VCaP (cell line): ENCODE results near the gene DLG2.
"Not testable (repeated sequence)": the region's sequence is repeated elsewhere in the genome, so short reads cannot be mapped to it uniquely, and the experiment has no call there.

Source experiments
- H3K27ac ChIP-seq: fragments of 450-650 bp; 2 replicates; pipeline ENCODE4 v1.5.1; 2017
- CTCF ChIP-seq: fragments of 450-650 bp; conservative IDR thresholded peaks from 2 replicates; pipeline ENCODE4 v1.5.1; 2017; ENCODE audit warnings: mild to moderate bottlenecking, moderate library complexity

Gene DLG2

GRCh38 chr11:84857746-84858145, 769.4 kb downstream of the DLG2 start:
- TF ChIP-seq CTCF, result no peak
- no peak overlapping the region for H3K27ac ChIP-seq

DNA sequence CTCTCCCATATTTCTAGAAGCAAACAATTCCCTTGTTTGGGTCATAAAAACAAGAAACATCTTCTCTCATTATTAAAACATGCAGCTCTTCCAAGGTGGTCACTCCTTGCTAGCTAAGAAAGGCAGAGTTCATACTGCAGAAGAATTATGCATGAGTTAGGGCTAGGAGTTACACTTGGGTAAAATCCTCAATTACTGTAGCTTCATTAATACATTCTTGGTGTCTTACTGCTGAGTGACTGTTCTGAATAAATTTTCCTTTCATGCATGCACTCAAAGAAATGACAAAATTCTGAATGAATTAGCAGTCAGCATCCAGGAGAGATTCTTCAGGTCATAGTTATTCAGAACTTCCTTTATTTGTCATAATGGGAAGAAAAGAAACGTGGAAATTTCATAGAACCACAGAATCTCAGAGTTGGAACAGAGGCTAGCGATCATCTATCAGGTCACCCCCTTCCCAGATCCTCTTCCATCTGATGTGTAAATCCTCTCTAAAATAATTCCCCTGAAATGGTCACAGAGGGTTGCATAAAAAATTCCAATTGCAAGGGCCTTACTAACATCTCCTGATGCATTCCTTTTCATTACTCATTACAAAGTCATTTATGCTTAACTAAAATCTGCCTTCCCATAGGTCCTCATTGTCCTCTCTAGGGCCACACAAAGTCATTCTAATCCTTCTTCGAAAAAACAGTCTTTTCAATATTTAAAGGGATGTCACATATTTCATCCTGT, 771.5 kb downstream of the DLG2 start:
- H3K27ac ChIP-seq, result no peak overlapping the region
- no peak for TF ChIP-seq CTCF

DNA sequence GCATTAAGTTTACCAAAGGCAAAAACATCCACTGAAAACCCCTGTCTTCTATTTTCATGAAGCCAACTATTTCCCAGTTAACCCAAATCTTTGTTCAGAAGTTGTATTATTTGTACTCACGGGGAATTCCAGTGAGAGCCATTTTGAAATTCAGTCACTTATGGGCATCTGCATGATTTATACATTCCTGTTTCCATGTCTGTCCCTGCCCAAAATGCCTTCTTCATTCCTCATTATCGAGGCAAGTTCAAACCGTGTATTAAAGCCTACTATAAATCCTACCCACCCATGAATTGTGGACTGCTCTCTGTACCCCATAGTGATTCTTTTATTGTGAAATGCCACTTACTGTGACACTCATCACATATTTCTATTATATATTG, 772.7 kb downstream of the DLG2 start:
- TF ChIP-seq CTCF, result no peak
- no peak overlapping the region for H3K27ac ChIP-seq

DNA sequence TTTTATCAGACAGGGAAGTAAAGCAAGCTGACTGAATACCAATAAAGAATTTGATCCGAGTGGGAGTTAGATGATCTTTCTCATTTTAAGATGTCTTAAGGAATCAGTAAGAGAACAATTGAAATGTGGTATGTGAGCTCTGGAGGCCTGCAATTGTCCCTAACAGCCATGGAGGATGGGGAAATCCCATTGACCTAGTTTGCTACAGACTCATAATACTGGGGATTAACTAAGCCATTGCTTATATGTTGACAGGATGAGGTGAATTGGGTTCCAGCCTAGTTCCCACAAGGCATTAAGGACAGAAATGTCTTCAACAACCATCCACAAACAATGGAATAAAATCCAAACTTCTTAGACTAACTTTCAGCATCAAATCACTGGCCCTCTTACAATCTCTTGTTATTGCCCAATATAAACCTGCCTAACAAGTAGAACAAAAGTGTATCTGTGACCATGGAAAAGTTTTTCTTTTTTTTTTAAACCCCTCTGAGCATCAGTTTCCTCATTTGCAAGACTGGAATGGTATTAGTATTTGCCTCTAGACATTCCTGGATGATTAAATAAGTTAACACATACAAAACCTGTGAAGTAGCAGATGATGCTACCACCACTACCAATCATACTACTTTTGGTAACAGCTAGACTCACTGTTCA, 773.2 kb downstream of the DLG2 start:
- no peak for TF ChIP-seq CTCF
- H3K27ac ChIP-seq, result no peak overlapping the region

DNA sequence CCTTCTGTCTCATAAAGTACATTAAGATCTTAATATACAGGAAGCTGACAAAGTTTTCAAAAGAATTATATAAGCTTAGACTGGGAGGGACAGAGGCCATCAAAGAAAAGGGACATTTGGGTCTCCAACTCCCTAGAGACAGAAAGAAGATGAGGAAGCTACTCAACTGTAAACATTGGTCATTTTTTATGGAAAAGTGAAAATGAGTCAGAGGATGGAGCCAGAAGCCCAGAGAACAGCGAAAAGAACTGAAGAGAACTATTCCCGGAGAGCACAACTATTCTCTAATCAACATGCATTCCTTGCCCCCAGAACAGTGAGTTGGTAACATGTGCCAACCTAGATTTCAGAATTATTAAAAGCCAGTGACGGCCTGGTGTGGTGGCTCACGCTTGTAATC, 779.3 kb downstream of the DLG2 start:
- H3K27ac ChIP-seq, result no peak overlapping the region
- no peak for TF ChIP-seq CTCF

- H3K27ac ChIP-seq, result not testable (repeated sequence)
These were observed 786.9 kb downstream of the DLG2 start for GRCh38 chr11:84840201-84840600.

- H3K27ac ChIP-seq, result no peak overlapping the region
- TF ChIP-seq CTCF, result no peak
These were observed 789.6 kb downstream of the DLG2 start for GRCh38 chr11:84837402-84838069.

DNA sequence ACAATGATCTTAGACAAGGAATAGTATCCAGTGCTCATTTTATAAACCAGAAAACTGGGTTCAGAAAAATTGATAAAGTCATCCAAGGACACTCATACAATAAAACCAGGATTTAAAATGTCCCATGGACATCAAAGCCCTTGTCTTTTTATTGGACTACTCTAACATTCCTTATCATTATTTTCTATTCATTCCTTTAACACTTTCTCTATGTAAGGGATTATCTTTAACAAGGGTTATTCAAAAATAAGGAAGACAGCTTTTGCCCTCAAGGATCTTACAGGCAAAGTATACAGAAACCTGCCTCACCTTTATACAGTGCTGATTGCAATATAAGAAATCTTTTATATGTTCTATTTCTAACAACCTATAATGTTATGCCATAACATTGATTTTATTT, 790.8 kb downstream of the DLG2 start:
- H3K27ac ChIP-seq, result no peak overlapping the region
- no peak for TF ChIP-seq CTCF
